GM19468 (cell line): ENCODE measurements around the gene KIF26B.
"Not testable (repeated sequence)": the region's sequence is repeated elsewhere in the genome, so short reads cannot be mapped to it uniquely, and the experiment has no call there.

Source experiments
- ATAC-seq: cut with Tn5 transposase; IDR thresholded peaks from one replicate; pipeline ENCODE4 v1.9.1; 2021; ENCODE audit warnings: mild to moderate bottlenecking, moderate library complexity, moderate number of reproducible peaks; ENCODE audit not compliant: unreplicated experiment; ENCODE audit errors: extremely low read depth

KIF26B gene

DNA sequence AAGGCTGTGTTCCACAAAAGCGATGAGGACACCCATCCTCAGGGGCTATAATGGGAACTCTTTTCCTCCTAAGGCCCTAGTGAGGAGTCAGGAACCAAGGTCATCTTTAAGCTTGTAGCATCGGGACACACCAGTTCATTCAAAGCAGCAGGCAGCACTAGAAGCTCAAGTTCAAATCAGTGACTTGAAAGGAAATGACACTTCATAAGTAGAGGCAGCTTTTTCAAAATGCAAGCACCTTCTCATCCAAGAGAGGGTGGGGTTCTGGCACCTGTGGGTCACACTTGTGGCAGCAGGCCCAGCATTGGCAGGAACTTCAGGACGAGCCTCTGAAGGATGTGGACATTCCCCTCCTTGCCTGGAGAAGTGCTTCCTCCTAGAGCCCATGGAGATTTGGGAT, 496.3 kb downstream of the KIF26B start:
- ATAC-seq = no peak

DNA sequence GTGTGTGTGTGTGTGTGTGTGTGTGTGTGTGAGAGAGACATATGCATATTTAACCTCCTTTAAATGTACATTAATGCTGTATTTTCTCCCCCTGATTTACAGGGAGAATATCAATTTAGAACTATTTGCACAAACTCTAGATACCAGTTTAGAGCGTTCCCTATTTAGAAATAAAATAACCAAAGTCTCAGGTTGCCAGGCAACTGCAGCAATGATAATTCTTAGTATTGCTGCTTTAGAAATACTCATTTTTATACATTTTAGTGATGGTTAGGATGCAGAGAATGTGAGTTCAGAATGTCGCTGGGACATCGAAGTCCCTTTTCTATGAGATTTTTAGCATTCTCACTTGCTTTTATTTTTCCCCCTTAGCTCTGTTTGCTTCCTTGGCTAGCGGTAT, 497.3 kb downstream of the KIF26B start:
- ATAC-seq = no peak

DNA sequence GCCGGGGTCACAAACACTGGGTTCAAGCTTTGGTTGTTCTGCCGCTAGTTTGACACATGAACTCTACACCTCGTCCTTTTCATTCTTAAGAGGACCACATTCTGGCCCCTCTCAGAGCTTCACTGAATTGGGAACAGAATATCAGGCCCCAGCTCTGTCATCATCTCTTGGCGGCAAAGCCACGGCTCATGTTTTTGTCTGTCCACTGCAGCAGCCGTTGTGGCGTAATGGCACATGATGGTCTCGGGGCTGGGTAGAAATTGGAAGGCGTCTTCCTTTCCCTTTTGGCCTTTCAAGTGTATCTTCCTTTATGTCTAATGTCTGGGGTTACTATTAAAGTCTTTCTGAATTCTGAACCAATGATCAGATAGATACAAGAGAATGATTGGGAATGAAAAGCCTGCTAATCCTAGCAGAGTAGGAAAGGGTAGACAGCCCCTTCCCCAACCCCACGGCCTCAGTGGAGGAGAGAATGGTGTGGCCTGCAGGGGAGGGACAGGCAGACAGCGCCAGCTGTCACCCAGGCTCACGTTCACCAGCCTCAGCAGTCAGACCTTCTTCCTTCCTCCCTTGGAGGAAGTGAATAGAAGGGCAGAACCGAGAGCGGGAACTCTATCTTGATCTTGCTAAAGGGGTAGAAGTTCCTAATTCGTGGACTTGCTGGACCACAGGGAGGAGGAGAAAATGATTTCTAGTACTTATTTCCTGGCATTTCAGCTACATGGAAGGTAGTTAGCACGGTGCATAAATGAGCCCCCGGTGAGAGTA, 498.1 kb downstream of the KIF26B start:
- ATAC-seq = no peak

DNA sequence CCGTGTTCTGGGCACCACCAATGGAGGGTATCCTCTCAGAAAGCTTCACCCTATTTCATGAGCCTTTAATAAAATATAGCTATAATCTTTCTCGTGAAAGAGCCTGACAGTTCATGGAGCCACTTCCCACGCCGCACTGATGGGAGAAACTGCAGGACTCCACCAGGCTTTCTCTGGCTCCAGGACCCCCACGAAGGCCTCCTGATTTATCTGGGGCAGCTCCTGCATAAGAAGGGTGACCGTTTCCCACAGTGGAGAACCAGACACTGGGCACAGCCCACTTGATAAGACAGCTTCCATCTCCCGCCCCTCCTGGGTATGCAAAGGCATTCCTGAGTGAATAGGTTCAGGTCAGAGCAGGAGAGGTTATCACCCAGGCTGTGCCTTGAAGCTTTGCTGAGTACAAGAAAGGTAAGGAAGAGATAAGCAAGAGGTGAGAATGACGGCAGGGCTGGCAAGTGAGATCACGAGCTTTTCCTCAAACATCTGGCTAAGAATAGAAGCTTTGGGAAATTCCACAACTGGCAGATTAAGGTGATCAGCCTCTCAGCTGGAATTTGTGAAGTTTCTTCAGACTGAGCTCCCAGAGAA, 499.8 kb downstream of the KIF26B start:
- ATAC-seq = no peak

DNA sequence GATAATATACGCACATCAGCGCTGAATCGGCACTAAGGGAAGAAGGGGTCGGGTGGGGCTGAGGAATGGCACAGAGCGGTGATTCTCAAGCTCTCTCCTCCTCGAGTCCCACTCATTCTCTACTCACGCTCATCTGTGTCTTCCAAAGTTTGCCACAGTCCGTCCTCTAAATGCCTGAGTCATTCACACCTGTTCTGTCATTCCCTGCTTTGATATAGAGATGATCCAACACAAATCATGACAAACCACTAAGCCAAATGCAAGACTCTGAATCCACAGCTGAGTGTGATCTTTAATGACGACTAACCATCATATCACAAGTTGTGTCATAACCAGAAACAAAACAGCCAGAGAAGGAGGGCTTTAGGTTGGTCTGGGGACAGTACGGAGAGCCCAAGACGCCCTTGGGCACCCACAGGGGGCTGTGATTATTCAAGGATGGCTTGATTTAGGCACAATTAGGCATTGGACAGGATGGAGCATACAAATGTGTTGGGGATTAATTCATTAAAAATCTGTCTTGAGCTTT, 501.5 kb downstream of the KIF26B start:
- no peak for ATAC-seq

DNA sequence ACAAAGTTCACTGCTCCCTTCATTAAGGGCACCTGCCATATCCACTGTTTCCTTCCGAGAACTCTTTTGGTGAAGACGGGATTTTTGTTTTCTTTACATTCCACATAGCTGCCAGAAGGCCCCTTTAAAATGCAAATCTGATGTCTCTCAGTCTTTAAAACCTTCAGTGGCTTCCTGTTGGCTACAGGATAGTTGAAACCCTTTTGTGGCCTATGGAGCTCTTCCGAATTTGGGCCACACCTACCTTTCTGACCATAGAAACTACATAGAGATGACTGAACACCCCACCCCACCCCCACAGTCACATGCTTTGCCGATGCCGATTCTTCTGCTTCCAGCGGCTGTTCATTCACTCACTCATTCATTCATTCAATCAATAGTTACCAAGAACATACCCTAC, 502.6 kb downstream of the KIF26B start:
- ATAC-seq = no peak

DNA sequence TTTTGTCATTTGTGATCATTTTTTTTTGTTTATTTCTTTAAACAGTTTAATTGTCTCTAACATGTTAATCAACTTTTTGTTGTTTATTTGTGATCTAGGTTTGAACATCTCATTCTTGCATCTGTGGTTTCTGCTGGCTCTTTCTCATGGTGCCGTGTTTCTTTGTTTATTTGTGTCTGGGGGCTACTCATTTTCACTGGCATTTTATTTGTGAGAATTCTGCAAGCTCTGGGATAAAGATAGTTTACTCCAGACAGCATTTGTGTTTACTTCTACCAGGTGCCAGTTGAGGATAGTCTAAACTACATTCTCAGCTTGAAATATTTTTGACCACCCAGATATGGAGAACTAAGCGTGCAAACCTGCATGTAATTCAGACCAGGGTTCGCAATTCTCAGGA, 508.6 kb downstream of the KIF26B start:
- no peak for ATAC-seq

DNA sequence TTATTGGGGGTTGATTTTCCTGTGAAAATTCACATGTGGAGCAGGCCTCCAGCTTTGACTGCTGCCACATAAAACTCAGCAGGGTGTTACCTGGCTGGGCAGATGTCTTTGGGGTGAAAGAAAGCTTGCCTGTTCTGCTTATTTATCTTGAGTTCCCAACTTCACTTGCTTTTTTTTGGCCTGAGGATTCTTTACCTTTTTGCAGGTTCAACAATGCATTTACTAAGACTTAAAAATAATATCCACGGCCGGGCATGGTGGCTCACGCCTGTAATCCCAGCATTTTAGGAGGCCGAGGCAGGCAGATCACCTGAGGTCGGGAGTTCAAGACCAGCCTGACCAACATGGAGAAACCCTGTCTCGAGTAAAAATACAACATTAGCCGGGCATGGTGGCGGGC, 509.1 kb downstream of the KIF26B start:
- ATAC-seq = no peak

DNA sequence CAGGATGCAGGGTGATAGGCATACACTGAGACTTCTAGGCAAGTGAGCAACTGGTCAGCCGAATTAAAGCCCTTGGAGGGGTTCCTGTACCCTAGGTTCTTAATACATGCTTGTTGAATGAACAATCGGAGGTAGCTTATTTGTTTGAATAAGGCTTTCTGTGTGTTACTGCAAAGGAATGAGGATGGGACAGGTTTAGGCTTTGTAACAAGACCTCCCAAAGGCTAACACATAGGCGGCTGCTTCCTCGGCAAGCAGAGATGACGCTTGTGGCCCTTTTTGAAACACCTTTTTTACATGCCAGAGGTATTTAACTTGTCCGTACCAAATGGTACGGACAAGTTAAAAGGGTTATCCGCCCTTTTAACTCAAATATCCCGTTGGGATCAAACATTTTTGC, 511.6 kb downstream of the KIF26B start:
- ATAC-seq = no peak

DNA sequence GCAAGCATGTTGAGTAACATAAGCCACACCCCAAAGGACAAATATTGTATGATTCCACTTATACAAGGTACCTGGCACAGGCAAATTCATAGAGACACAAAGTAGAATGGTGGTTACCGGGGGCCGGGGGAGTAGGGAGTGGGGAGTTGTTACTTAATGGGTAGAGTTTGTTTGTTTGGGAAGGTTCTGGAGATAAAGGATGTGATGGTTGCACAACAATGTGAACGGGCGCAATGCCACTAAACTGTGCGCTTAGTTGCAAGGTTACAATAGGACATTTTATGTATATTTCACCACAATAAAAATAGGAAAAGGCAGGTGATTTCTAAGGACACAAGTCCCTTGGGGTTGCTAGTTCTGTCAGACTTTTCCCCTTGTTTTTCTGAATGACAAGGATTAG, 516.6 kb downstream of the KIF26B start:
- no peak for ATAC-seq

DNA sequence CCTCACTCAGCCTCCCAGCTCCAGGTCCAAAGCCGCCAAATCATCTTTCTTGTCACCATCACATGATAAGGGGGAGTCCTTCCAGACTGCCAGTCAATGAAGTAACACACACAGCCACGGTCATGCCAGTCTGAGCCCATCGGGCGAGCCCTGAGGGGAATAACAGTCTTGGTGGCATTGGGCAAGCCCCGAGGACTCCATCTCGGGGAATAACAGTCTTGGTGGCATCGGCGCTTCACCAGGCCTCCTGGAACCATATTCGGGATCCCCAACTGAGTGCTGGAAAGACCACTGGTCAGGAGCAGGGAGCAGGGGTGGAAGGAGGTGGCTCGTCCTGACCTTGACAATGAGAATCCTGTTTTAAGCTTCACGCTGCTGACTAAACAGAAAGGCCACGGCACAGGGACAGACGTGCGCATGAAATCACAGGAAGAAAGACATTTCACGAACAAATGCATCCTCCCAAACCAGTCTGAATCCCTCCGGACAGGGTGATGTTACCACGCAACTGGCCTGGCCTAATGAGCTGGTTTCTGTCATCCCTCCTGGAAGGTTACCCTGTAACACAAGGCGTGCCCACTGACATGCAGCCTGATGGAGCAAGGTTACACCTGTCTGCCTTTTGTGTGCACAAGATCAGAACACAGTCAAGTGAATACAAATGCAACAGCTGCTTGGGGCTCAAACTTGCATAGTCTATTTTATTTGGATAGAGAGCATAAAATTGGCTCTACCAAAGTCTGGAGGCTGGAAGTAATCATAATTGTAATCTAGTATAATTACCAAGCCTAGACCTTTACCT, 517.4 kb downstream of the KIF26B start:
- no peak for ATAC-seq

DNA sequence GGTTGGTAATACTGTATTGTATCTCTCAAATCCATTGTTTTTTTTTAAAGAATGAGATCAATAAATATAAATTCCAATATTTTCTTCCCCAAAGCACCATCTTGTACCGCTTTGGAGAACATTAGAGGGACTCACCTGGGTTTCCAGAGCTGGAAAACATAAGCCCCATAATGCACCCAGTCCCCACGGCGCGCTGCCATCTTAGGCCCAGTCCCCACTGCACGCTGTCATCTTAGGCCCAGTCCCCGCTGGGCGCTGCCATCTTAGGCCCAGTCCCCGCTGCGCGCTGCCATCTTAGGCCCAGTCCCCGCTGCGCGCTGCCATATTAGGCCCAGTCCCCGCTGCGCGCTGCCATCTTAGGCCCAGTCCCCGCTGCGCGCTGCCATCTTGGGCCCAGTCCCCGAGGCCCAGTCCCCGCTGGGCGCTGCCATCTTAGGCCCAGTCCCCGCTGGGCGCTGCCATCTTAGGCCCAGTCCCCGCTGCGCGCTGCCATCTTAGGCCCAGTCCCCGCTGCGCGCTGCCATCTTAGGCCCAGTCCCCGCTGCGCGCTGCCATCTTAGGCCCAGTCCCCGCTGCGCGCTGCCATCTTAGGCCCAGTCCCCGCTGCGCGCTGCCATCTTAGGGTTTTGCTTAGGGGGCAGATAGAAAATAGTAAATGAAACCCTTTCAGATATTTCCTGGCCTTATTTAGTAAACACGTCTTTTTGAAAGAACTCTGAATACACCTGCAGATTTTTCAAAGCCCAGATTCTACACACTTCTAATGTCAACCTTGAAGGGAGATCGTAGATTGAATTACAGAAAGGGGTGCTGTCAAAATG, 518.3 kb downstream of the KIF26B start:
- not testable (repeated sequence) for ATAC-seq

DNA sequence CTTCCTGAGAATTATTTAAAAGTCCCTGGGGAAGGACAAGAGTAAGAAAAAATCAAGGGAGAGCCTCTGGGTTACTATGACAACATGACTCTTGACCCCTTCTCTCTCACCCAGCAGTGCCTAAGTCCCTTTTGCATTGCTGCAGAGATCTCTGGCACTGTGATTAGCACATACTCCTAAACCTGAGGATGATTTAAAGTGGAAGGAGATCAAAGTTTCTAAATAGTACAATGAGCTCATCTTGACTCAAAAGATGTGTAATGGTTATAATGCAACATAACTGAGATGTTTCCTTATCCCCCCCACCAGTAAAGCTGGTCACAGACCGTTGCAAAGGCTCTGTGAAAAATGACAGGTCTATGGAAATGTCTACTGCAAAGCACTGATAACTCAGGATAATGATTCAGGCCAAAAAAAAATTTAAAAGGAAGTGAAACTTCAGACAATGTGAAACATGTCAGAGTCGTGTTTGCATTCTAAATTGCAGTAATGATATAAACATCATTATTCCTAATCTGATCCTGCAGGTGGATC, 519.2 kb downstream of the KIF26B start:
- ATAC-seq = peak; percentile 48

DNA sequence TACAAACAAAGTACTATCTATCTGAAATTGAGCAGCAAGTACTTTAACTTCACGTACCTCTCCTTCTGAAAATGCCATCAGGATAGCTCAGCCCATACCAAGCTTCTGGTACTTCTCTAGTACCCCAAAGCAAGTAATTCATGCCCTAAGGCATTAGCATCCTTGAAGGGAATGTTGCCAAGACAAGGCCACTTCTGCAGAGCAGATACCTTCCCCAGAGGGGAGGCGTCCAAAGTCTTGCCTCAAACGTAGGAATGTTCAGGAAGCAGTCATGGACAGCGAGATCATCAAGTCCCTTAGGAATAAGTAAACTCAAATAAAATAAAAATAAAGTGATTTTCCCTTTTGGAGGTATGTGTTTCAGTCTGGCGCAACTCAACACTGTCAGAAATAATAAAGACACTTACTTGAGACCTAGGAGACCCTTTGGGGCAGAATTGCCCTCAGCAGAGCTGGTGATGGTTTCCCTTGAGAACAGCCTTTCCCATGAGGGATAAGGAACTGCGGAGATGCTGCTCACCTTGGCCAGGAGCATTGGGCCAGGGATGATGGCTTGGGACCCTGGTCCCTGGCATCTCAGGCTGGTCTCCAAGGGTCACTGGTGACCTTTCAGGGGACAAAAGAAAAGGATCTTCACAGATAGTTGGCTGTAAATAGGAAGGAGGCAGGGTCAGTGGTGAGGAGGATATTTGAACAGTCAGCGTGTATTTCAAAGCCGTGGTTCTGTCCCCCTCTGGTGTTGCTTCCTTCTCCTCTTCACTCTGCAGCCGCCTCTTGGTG, 522.9 kb downstream of the KIF26B start:
- no peak for ATAC-seq

DNA sequence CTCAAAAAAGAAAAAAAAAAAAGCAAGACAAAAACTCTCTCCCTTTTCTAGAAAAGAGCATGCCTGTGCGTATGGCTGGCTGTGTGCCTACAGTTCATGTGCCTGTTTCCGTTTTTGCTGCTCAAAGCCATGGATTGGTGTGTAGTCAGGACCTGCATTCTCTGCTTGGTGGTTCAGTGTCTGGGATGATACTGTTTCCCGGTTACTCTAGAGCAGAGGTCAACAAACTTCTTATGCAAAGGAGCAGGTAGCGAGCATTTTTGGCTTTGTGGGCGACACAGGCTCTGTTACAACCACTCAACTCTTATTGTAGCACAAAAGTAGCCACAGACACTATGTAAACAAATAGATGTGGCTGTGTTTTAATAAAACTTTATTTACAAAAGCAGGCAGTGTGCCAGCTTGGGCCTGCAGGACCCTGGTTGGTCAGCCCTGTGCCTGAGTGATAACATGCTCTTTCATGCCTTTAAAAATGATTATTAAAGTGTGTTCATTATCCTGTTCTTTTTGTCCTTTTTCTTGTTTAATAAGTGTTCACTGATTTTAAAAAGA, 524.2 kb downstream of the KIF26B start:
- ATAC-seq = no peak

DNA sequence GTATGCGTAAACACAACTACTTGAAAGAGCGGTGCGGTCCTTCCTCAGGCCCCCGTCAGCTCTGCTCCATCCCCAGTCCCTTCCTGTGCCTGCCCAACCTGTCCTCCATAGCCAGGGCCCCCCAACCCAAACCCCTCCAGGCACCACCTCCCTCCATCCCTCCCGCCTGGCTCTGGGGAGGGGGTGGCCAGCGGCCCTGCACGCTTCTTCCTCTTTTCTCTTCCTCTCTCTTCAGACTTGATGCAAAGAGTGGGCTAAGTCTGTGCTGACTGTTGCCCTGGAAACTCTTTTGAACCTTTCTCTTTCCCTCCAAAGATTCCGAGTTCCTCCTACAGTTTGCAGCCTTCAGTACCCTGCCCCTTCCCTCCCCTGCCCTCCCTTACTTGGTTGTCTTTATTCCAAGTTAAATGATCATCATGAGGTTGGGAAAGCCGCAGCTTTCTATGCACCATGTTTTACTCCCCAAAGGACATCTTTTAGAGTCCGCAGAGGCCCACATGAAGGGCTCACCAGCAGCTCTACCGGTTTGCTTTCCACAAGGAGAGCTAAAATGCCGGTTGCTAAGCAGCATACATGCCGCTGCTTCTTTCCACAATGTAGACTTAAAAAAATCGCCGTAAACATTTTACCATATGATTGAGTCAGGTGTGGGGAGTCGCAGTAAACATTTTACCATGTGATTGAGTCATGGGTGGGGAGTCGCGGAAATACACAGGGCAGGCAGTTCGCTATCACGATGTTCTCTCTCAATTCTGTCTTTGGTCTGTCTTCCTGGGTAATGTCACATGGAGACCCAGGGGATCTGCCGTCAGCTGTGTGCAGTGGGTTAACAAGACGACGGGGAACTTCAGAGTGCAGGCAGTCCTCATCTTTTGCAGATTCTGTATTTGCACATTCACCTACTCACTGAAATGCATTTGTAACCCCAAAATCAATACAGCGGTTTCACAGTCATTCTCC, 525.3 kb downstream of the KIF26B start:
- no peak for ATAC-seq

DNA sequence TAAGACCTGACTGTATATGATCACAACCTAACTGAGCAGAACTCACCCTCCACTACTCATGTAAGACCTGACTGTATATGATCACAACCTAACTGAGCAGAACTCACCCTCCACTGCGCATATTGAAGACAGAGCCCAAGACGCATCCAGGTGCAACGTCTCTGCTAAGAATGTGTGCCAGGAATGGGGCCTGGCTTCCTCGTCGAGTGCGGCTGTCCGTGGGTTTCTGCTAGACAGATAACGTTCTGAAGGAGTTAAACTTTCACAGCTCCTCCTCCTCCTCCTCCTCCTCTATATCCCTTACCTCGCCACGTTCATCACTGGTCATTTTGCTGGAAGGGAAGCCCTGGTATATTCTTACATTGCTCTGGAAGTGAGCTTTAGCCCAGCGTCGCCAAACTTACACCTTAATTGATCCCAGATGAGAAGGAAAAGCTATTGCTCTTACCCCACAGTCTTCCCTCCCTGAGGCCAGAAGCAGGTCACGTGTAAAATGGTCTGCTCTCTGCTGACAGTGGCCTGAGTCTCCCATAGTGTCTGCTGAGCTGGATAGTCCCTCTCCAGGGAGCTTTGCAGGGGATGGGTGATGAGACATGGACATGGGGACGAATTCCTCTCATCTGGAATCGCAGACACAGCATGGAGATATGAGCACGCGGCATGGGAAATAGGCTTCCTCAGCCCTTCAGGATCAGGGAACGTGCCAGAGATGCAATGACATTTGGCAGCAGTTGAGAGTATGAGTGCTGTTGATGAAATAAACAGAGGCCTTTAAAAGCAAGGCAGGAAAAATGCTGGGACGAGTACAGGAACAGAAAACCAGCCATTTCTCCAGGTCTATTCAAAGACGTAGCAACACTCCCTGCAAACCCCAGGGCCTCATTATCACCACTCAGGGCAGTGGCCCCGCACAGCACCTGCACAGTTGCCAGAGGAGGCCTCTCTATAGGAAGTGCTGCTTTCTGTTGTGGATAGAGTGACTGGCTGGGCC, 528.1 kb downstream of the KIF26B start:
- ATAC-seq = no peak
